Measurements from ENCODE around the gene IPCEF1.

GRCh38 chr6:154360476-154360875 lies 3.9 kb upstream of the IPCEF1 start:
- TF ChIP-seq POLR2A (IDR thresholded peaks at IDR 0.05): no peak
- no peak for TF ChIP-seq CTCF (IDR thresholded peaks at IDR 0.05)

All from suprapubic skin (tissue), 3 donors.